Forelimb muscle (tissue), 1 donor: Measurements from ENCODE around the gene HNRNPH2. TPM values are rescaled to one million over a fixed set of nuclear protein-coding genes. Genes with fewer than 3 reads are reported as not detected.

Experiments
- DNase-seq: peaks from one replicate; pipeline ENCODE4 v3.0.0-alpha.2; 2013; ENCODE audit warnings: low read depth
- polyA plus RNA-seq: library from polyadenylated mRNA; unstranded; fragments of 120-200 nt; gene quantifications from one replicate; pipeline ENCODE4 v1.2.1, GENCODE V29; 2013; ENCODE audit not compliant: insufficient read length

Gene HNRNPH2
- polyA plus RNA-seq, 1 donor, result 58.0 TPM

GRCh38 chrX:101395789-101396188 lies 12.2 kb upstream of the HNRNPH2 start:
- no peak for DNase-seq

GRCh38 chrX:101397779-101398178 lies 10.2 kb upstream of the HNRNPH2 start:
- no peak for DNase-seq

GRCh38 chrX:101398694-101399093 lies 9.3 kb upstream of the HNRNPH2 start:
- DNase-seq, result no peak

- no peak for DNase-seq
Observed at GRCh38 chrX:101399825-101400224, 8.2 kb upstream of the HNRNPH2 start.

GRCh38 chrX:101407167-101407747 lies 765 bp upstream of the HNRNPH2 start:
- DNase-seq, result no peak

- DNase-seq, result no peak
Observed at GRCh38 chrX:101408532-101408841, 465 bp downstream of the HNRNPH2 start.

GRCh38 chrX:101409043-101409442 lies 1.0 kb downstream of the HNRNPH2 start:
- DNase-seq, result no peak

GRCh38 chrX:101410461-101410860 lies 2.4 kb downstream of the HNRNPH2 start:
- no peak for DNase-seq

- DNase-seq, result no peak
Observed at GRCh38 chrX:101411984-101412383, 4.0 kb downstream of the HNRNPH2 start.

GRCh38 chrX:101415180-101416145 lies 7.4 kb downstream of the HNRNPH2 start:
- DNase-seq, result peak; percentile 60

GRCh38 chrX:101416691-101417090 lies 8.7 kb downstream of the HNRNPH2 start:
- DNase-seq, result no peak

- DNase-seq, result no peak
Observed at GRCh38 chrX:101417190-101417589, 9.2 kb downstream of the HNRNPH2 start.

GRCh38 chrX:101417981-101418841 lies 10.2 kb downstream of the HNRNPH2 start:
- DNase-seq, result no peak

- no peak for DNase-seq
Observed at GRCh38 chrX:101419489-101419888, 11.5 kb downstream of the HNRNPH2 start.

- no peak for DNase-seq
Observed at GRCh38 chrX:101427954-101428353, 19.9 kb downstream of the HNRNPH2 start.

GRCh38 chrX:101429934-101430333 lies 21.9 kb downstream of the HNRNPH2 start:
- DNase-seq, result no peak

- no peak for DNase-seq
Observed at GRCh38 chrX:101430457-101431078, 22.5 kb downstream of the HNRNPH2 start.

GRCh38 chrX:101442085-101442484 lies 34.1 kb downstream of the HNRNPH2 start:
- DNase-seq, result no peak

- DNase-seq, result no peak
Observed at GRCh38 chrX:101449279-101449678, 41.3 kb downstream of the HNRNPH2 start.

- no peak for DNase-seq
Observed at GRCh38 chrX:101450085-101450484, 42.1 kb downstream of the HNRNPH2 start.

- DNase-seq, result no peak
Observed at GRCh38 chrX:101450961-101451360, 42.9 kb downstream of the HNRNPH2 start.

- no peak for DNase-seq
Observed at GRCh38 chrX:101452056-101452455, 44.0 kb downstream of the HNRNPH2 start.
